Vagina (tissue), 2 donors: ENCODE data around the gene EFTUD2.

Experiments used
- POLR2A ChIP-seq, 2 donors: fragments of 450-650 bp; IDR thresholded peaks; one replicate each; pipeline ENCODE4 v1.6.1; 2017; ENCODE audit warnings: antibody characterized with exemption in 2 of 2, mild to moderate bottlenecking in 2 of 2, moderate library complexity in 2 of 2
- POLR2AphosphoS5 ChIP-seq, 2 donors: sonication (generic); formaldehyde crosslinking; IDR thresholded peaks; one replicate each; pipeline ENCODE4 v1.9.0; 2017; ENCODE audit warnings: antibody characterized with exemption in 2 of 2, mild to moderate bottlenecking in 2 of 2, low read depth in 1 of 2; ENCODE audit not compliant: insufficient read depth in 1 of 2
- TF ChIP-seq, protein P1 (sequence below), 3 experiments: fragments of 450-650 bp in 2 of 3; fragments of 200-600 bp in 1 of 3; sonication (generic) in 1 of 3; IDR thresholded peaks; one replicate each; pipeline ENCODE4 v1.5.1; 2017 to 2019; ENCODE audit warnings: antibody characterized with exemption in 3 of 3, mild to moderate bottlenecking in 2 of 3, moderate library complexity in 2 of 3

DNA sequence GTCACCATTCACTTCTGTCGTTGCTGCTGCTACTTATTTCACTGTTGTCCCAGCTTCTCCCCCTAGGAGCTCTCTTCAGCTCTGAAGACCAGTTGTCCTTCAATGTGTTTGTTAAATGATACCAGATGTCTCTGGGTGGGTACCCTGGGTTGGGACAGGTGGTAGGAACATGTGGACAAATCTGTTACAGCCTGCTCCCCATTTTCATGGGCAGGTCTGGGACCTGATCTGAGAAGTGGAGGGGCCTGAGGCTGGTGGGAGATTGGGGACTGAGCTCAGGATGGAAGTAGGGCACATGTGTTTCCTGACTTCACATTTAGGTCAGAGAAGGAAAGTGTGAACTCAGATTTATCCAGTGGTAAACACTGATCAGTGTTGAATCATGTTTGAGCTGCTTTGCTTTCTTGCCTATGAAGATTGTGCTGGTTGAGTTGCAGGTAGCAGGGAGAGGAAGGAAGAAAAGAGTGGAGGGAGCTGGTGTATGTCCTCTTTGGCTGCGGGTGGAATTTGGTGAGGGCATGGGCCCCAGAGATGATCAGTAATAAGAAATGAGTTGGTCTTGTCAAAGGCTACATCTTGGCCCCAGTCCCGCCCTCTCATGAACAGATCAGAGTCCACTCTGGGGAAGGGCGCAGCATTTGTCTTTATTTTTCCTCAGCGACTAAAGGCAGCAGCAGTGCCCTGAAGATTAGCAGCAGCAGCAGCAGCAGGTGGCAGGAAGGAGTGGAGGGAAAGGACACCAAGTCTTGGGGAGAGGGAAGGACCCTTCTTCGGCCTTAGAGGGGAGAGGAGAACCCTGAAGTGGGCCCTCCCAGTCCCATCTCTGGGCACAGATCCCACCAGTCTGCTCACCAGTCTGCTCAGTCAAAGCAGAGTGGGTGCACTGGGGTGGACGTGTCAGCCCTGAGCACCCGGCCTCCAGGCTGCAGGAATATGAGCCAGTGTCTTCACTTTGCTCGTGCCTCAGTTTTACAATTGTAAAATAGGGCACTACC is 6.1 kb upstream of the EFTUD2 start:
- TF ChIP-seq, protein P1, sequence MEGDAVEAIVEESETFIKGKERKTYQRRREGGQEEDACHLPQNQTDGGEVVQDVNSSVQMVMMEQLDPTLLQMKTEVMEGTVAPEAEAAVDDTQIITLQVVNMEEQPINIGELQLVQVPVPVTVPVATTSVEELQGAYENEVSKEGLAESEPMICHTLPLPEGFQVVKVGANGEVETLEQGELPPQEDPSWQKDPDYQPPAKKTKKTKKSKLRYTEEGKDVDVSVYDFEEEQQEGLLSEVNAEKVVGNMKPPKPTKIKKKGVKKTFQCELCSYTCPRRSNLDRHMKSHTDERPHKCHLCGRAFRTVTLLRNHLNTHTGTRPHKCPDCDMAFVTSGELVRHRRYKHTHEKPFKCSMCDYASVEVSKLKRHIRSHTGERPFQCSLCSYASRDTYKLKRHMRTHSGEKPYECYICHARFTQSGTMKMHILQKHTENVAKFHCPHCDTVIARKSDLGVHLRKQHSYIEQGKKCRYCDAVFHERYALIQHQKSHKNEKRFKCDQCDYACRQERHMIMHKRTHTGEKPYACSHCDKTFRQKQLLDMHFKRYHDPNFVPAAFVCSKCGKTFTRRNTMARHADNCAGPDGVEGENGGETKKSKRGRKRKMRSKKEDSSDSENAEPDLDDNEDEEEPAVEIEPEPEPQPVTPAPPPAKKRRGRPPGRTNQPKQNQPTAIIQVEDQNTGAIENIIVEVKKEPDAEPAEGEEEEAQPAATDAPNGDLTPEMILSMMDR (IDR thresholded peaks at IDR 0.05), result no peak
- TF ChIP-seq POLR2A (IDR thresholded peaks at IDR 0.05), result no peak
- TF ChIP-seq POLR2AphosphoS5 (IDR thresholded peaks at IDR 0.05; ENCODE audit: insufficient read depth in 1 of 2, low read depth in 1 of 2), result no peak
